ENCODE measurements around the gene P4HA1.

P4HA1 gene

DNA sequence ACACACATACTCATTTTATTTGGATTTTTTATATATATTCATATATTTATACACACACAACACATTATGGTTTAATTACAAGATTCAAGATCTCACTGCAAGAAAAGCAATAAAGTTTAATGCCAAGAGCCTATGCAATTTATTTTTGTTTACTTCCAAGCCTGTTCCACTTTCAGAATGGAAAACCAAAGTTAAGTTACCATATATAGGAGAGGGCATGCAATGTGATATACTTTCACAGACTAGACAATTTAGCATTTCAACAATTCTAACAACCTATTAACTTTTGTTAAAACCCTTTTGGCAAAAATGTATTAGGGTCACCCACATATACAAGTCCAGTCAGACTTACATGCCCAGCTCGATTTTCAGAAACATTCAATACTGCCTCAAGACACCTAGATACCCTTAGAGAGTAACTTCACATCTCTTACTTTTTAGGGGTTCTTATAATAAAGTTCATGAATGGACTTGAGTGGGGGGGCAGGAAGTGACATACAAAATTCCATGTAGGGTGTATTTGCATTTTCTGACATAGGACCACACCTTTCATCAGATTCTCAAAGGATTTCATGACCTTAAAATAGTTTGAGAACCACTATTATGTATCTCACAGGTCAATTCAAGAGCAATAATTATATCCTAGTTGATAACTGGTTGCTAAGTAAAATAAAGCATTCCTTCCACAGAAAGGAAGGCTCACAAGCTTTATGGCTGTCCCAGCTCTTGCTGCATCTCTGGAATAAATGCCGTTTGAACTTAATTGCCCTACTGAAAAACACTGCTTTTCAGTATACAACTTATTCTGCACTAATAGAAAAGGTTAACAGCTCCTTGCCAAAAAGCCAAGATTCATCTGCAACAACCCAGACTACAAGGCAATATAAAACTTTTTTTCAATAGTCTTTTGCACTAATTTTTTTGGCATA is 2.5 kb downstream of the P4HA1 start:
- no peak for DNase-seq

DNA sequence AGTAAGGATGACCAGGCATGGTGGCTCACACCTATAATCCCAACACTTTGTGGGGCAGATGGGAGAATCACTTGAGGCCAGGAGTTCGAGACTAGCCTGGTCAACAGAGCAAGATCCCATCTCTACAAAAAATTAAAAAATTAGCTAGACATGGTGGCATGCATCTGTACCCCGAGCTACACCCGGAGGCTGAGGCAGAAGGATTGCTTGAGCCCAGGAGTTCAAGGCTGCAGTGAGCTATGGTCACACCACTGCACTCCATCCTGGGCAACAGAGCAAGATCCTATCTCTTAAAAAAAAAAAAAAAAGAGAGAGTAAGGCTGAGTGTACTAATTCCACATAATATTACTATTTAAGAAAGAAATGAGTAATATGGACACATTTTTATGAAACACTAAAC is 3.8 kb downstream of the P4HA1 start:
- DNase-seq = no peak

DNA sequence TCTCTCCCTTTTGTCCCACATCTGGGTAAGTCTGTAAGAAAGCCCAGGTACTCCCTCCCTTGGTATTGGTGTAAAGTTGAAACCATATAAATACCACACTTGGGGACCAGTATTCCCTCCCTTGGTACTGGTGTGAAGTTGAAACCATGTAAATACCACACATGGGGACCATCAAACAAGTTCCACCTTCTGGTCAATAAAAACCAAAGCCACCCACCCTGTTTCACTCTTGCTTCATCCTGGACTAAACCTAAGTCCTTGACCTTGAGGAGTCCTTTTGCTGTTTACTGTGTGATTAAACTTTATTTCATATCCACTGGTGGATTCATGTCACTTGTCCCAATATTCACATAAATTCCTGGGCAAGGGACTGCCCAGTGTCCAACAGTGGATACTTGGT is 8.4 kb downstream of the P4HA1 start:
- no peak for DNase-seq

DNA sequence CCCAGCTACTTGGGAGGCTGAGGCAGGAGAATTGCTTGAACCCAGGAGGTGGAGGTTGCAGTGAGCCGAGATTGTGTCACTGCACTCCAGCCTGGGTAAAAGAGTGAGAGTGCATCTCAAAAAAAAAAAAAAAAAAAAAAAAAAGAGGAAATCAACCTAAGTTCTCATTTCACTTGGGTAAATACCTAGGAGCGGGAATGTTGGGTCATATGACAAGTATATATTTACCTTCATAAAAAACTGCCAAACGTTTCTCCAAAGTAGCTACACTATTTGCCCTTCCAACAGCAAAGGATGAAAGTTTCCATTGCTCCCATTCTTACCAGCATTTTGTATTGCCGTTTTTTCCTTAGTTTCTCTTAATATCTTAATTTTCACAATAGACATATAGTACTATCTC is 9.8 kb downstream of the P4HA1 start:
- no peak for DNase-seq

DNA sequence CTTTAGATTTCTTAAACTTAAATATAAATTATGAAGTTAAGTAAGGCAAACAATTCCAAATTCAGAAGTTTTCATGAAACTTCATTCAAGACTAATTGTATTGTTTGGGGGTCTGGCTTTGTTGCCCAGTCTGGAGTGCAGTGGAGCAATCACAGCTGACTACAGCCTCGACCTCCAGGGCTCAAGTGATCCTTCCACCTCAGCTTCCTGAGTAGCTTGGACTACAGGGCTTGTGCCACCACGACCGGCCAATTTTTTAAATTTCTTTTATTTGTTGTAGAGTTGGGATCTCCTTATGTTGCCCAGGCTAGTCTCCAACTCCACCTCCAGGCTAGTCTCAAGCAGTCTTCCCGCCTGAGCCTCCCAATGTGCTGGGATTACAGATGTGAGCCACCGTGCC is 12.5 kb downstream of the P4HA1 start:
- DNase-seq = no peak

GRCh38 chr10:73083221-73083620 is 13.4 kb downstream of the P4HA1 start:
- DNase-seq = no peak

DNA sequence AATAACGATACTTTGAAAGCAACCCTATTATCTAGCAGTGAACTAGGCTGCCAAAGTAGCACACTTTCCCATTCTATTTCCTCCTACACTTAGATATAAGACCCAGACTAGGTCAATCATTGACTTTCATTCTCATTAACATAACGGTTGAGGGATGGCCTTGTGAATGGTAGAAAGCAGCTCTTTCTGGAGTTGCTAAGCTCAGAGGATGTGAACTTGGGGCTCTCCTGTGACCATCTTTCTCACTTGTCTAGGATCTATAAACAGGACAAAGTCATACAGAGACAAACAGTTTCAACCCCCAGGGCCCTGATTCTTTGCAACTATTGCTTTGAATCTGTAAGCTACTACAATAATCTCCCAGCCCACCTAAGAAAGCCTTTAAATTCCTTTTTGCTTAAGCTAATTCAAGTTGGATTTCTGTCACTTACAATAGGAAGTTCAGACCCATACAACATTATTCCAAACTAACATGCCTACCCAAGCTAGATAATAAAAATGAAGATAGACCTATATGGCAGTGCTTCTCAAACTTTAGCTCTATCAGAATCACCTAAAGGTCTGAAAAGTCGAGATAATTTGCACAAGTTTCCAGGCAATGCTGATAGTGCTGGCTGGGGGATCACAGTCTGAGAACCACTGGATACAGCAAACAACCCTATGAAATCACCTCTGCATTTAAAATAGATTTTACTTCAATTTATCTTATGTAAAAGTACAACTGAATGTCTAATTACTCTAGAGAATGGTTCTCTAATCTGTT is 16.7 kb downstream of the P4HA1 start:
- DNase-seq = no peak

- no peak for DNase-seq
Observed at GRCh38 chr10:73076360-73077183, 20.1 kb downstream of the P4HA1 start.

- no peak for DNase-seq
Observed at GRCh38 chr10:73075829-73076228, 20.8 kb downstream of the P4HA1 start.

- no peak for DNase-seq
Observed at GRCh38 chr10:73073627-73074026, 23.0 kb downstream of the P4HA1 start.

- no peak for DNase-seq
Observed at GRCh38 chr10:73065441-73065840, 31.2 kb downstream of the P4HA1 start.

DNA sequence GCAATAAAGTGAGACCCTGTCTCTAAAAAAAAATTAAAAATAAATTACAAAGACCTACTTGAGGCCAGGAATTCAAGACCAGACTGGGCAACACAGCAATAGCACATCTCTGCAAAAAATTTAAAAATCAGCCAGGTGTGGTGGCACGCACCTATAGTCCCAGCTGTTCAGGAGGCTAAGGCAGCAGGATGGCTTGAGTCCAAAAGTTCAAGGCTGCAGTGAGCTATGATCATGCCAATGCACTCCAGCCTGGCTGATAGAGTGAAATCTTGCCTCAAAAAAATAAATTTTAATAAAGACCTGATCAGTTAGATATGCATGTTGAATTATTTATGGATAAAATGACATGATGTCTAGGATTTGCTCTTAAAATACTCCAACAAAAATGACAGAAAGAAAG is 34.9 kb downstream of the P4HA1 start:
- no peak for DNase-seq

DNA sequence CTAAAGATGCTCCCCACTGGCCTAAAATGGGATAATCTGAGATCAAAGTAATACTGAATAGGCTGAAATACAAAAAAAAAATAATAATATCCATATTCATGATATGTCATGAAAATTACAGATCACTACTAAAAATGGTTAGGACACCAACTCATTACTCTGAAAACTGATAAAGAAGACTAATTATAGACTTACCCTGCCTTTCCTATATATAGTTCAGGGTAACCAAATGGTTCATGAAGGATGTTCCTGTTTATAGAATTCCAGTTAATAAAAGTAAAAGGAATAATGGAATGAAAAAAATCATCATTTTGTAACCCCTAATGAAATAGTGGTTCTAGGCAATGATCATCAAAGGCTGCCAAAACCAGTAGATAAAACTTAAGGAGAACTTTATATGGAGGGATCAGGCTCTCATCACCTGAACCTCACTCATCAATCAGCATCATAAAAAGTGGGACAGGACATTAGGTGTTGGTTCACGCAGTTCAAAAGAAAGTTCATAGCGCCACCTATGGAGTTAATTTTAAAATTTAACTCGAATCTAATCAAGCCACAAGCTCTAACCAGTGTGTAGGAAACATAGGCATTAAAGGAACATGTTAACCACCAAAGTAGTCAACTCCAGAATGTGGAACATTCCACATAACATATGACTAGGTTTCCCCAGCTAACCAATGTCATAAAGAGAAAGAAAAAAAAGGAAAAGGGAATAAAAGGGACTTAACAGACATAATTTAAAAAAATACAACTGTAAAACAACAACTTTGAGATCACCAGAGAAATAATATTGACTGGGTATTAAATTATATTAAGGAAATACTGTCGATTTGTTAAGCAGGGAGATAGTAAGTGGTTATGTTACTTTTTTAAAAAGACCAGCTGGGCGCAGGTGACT is 35.7 kb downstream of the P4HA1 start:
- peak; percentile 50 for DNase-seq

DNA sequence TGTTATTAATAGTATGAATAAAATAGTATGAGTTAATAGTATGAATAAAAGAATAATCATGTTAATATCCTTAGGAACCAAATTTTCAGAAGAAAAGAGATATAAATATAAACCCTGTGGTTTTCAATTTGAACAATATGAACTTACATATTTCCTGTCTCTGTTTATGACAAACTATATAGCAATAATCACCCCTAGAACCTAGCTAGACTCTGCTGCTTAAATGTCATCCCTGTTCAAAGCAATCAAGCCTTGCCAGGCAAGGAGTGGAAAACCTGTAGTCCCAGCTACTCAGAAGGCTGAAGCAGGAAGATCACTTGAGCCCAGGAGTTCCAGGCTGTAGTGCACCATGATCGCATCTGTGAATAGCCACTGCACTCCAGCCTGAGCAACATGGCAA is 36.5 kb downstream of the P4HA1 start:
- no peak for DNase-seq

DNA sequence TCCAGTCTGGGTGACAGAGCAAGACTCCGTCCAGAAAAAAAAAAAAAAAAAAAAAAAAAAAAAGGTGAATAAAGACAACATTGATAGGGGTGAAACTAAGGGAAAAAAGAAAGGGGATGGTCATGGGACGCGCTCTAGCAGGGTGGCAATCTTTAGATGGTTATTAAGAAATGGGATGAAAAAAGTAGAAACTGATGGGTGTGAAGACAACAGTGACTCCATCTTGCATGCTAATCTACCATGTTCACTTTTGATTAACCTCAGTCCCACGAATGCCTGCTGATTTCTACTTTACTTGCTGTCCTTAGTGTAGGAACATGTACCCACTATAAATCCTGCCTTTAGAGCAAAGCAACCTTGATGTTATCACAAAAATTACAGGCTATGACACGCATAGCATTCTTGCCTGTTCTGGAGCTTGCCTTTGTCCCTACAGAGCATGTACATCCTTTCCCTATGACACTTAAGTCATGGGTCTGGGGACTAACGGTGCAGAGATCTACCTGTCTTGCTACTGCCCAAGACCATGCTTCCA is 38.5 kb downstream of the P4HA1 start:
- DNase-seq = no peak

- DNase-seq = no peak
Observed at GRCh38 chr10:73054286-73054685, 42.4 kb downstream of the P4HA1 start.

DNA sequence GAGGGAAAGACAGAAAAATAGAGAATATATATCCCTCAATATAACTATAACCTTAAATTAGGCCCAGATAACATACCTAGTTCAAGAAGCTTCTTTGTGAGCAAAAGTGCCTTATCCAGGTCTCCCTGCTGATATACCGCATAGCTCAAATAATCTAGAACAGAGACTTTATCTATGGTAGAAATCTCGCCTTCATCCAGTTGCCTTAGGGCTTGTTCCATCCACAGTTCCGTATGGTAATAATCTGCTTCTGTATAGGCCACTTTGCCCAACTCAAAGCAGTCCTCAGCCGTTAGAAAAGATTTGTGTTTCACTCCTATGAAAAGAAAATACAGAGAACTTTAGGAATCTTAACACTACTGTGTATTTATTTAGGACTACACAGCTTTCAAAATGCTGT is 43.4 kb downstream of the P4HA1 start:
- DNase-seq = no peak

GRCh38 chr10:73044378-73045285 is 52.0 kb downstream of the P4HA1 start:
- DNase-seq = no peak

GRCh38 chr10:73043766-73044377 is 52.8 kb downstream of the P4HA1 start:
- no peak for DNase-seq

- DNase-seq = no peak
Observed at GRCh38 chr10:73043319-73043718, 53.3 kb downstream of the P4HA1 start.

Data from NCI-H1105 treated with DMSO at 0.1 percent for 48 hours (cell line).